ENCODE data around the gene FOXD2.

FOXD2 gene

GRCh38 chr1:47395433-47395832, 42.4 kb upstream of the FOXD2 start:
- no peak overlapping the region for H3K4me3 ChIP-seq (ENCODE audit: low read depth in 1 of 2, low read length in 1 of 2)
- H3K4me1 ChIP-seq (ENCODE audit: control insufficient read depth in 1 of 2, insufficient read depth in 1 of 2, low read depth in 1 of 2, low read length in 1 of 2) = no peaks in the 10 kb centered on the region
- no peaks in the 10 kb centered on the region for H3K9me3 ChIP-seq
- H3K27me3 ChIP-seq = peaks cover 58% of the 10 kb centered on the region
- no peak overlapping the region for H3K27ac ChIP-seq
- H3K36me3 ChIP-seq = no peaks in the 10 kb centered on the region
- TF ChIP-seq CTCF (IDR thresholded peaks at IDR 0.05) = no peak

GRCh38 chr1:47396671-47397196, 41.1 kb upstream of the FOXD2 start:
- Histone ChIP-seq H3K27me3 (peaks cover 67% of the 10 kb centered on the region), H3K4me3 (ENCODE audit: low read depth in 1 of 2, low read length in 1 of 2) (no peak overlapping the region), H3K27ac (no peak overlapping the region), H3K36me3 (no peaks in the 10 kb centered on the region), H3K9me3 (no peaks in the 10 kb centered on the region), H3K4me1 (ENCODE audit: control insufficient read depth in 1 of 2, insufficient read depth in 1 of 2, low read depth in 1 of 2, low read length in 1 of 2) (no peaks in the 10 kb centered on the region)
- TF ChIP-seq CTCF (IDR thresholded peaks at IDR 0.05) = no peak

GRCh38 chr1:47399138-47399845, 38.6 kb upstream of the FOXD2 start:
- Histone ChIP-seq H3K4me3 (ENCODE audit: low read depth in 1 of 2, low read length in 1 of 2) (no peak overlapping the region), H3K9me3 (no peaks in the 10 kb centered on the region), H3K4me1 (ENCODE audit: control insufficient read depth in 1 of 2, insufficient read depth in 1 of 2, low read depth in 1 of 2, low read length in 1 of 2) (no peaks in the 10 kb centered on the region), H3K36me3 (no peaks in the 10 kb centered on the region), H3K27ac (no peak overlapping the region), H3K27me3 (peaks cover 69% of the 10 kb centered on the region)
- no peak for TF ChIP-seq CTCF (IDR thresholded peaks at IDR 0.05)

DNA sequence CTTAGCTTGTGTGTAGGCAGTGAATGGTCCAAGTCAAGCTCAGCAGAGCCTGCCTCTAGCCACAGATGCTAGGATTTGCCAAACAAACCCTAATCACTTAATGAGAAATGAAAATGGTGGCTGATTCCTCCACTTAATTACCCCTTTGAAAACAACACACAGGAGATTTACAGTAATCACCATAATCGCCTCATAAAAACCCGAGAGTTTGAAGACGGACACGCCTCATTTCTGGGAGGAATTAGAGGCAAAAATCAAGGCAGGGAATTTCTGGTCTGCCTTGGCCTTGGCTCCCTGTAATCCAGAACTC, 38.0 kb upstream of the FOXD2 start:
- Histone ChIP-seq H3K27ac (no peak overlapping the region), H3K27me3 (peaks cover 67% of the 10 kb centered on the region), H3K36me3 (no peaks in the 10 kb centered on the region), H3K4me1 (ENCODE audit: control insufficient read depth in 1 of 2, insufficient read depth in 1 of 2, low read depth in 1 of 2, low read length in 1 of 2) (no peaks in the 10 kb centered on the region), H3K9me3 (no peaks in the 10 kb centered on the region), H3K4me3 (ENCODE audit: low read depth in 1 of 2, low read length in 1 of 2) (no peak overlapping the region)
- TF ChIP-seq CTCF (IDR thresholded peaks at IDR 0.05) = no peak

- Histone ChIP-seq H3K27ac (no peak overlapping the region), H3K36me3 (no peaks in the 10 kb centered on the region), H3K4me3 (ENCODE audit: low read depth in 1 of 2, low read length in 1 of 2) (no peak overlapping the region), H3K27me3 (peaks cover 70% of the 10 kb centered on the region), H3K4me1 (ENCODE audit: control insufficient read depth in 1 of 2, insufficient read depth in 1 of 2, low read depth in 1 of 2, low read length in 1 of 2) (no peaks in the 10 kb centered on the region), H3K9me3 (no peaks in the 10 kb centered on the region)
- no peak for TF ChIP-seq CTCF (IDR thresholded peaks at IDR 0.05)
These were observed 36.1 kb upstream of the FOXD2 start for GRCh38 chr1:47401761-47402160.

Measured in neutrophil (primary cell).